B cell (primary cell): ENCODE data around the gene CRTC3. TPM values are rescaled to one million over a fixed set of nuclear protein-coding genes. Genes with fewer than 3 reads are reported as not detected.

Experiments used
- ATAC-seq: fragments of 200-7000 bp; cut with Tn5 transposase; one replicate; pipeline ENCODE4 v1.10.0; 2021; ENCODE audit warnings: low read depth, mild to moderate bottlenecking, moderate number of reproducible peaks, moderate library complexity
- CTCF ChIA-PET: fragments of 350-600 bp; sonication (Branson Sonifier 250); formaldehyde crosslinking; loops from one replicate; lab custom pipeline; 2021; ENCODE audit warnings: antibody characterized with exemption, inconsistent platforms; lab: Charles Lee
- POLR2A ChIA-PET: fragments of 350-600 bp; sonication (Branson Sonifier 250); formaldehyde crosslinking; loops from one replicate; lab custom pipeline; 2021; ENCODE audit warnings: antibody characterized with exemption; lab: Charles Lee
- DNase-seq: peaks from one replicate; pipeline ENCODE4 v3.0.0; 2013
- H2AFZ ChIP-seq: 2 replicates; pipeline ENCODE4 v1.6.1; 2012; ENCODE audit warnings: mild to moderate bottlenecking, low read depth, low read length; ENCODE audit not compliant: insufficient read depth, poor library complexity, severe bottlenecking
- H3K27ac ChIP-seq, 2 donors: 1 replicate in 1 of 2; 2 replicates in 1 of 2; pipeline ENCODE4 v1.5.1; 2012 to 2013; ENCODE audit warnings: low read length in 2 of 2, mild to moderate bottlenecking in 2 of 2, moderate library complexity in 1 of 2
- H3K27me3 ChIP-seq, 4 experiments: fragments of 200-600 bp in 1 of 4; sonication (generic) in 1 of 4; replicated peaks in 1 of 4; 1 replicate in 2 of 4; 2 replicates in 2 of 4; pipeline versions ENCODE4 v1.6.1 to v1.7.0; 2013 to 2016; ENCODE audit warnings: low read length in 3 of 4, mild to moderate bottlenecking in 2 of 4, mixed read lengths in 1 of 4, moderate library complexity in 1 of 4; ENCODE audit not compliant: insufficient read depth in 4 of 4, control insufficient read depth in 3 of 4; ENCODE audit errors: control extremely low read depth in 1 of 4
- H3K36me3 ChIP-seq, 2 experiments: replicated peaks in 1 of 2; 1 replicate in 1 of 2; 2 replicates in 1 of 2; pipeline versions ENCODE4 v1.6.1 to v1.7.1; 2013; ENCODE audit warnings: low read length in 1 of 2; ENCODE audit not compliant: insufficient read depth in 2 of 2, control insufficient read depth in 1 of 2; ENCODE audit errors: control extremely low read depth in 1 of 2, extremely low read depth in 1 of 2
- H3K4me1 ChIP-seq, 2 donors: fragments of 200-600 bp in 1 of 2; sonication (generic) in 1 of 2; 1 replicate in 1 of 2; 2 replicates in 1 of 2; pipeline versions ENCODE4 v1.5.1 to v1.6.1; 2013 to 2017; ENCODE audit warnings: low read length in 2 of 2; ENCODE audit not compliant: control insufficient read depth in 2 of 2, insufficient read depth in 2 of 2
- H3K4me2 ChIP-seq: replicated peaks from 2 replicates; pipeline ENCODE3; 2012; ENCODE audit warnings: mild to moderate bottlenecking, low read depth, low read length; ENCODE audit not compliant: poor library complexity, severe bottlenecking
- H3K4me3 ChIP-seq, 5 experiments: fragments of 200-600 bp in 1 of 5; sonication (generic) in 1 of 5; 1 replicate in 3 of 5; 2 replicates in 2 of 5; pipeline versions ENCODE4 v1.5.1 to v1.7.0; 2011 to 2016; ENCODE audit warnings: low read length in 4 of 5, mild to moderate bottlenecking in 4 of 5, low read depth in 2 of 5, control low read depth in 1 of 5, moderate library complexity in 1 of 5; ENCODE audit not compliant: insufficient read depth in 1 of 5; ENCODE audit errors: control extremely low read depth in 1 of 5, extremely low read depth in 1 of 5
- H3K79me2 ChIP-seq: fragments of 200-600 bp; sonication (generic); one replicate; pipeline ENCODE4 v1.6.0; 2016; ENCODE audit warnings: low read length; ENCODE audit not compliant: control insufficient read depth, insufficient read depth
- H3K9ac ChIP-seq: fragments of 200-600 bp; sonication (generic); 2 replicates; pipeline ENCODE4 v1.6.1; 2017; ENCODE audit warnings: mild to moderate bottlenecking, low read length, moderate library complexity
- H3K9me3 ChIP-seq, 3 donors: one replicate each; pipeline versions ENCODE4 v1.6.1 to v1.7.1; 2013; ENCODE audit warnings: low read length in 2 of 3; ENCODE audit not compliant: control insufficient read depth in 2 of 3, insufficient read depth in 1 of 3; ENCODE audit errors: control extremely low read depth in 1 of 3
- H4K20me1 ChIP-seq: 2 replicates; pipeline ENCODE4 v1.6.0; 2012; ENCODE audit warnings: mild to moderate bottlenecking, low read length; ENCODE audit not compliant: insufficient read depth, control insufficient read depth, poor library complexity, severe bottlenecking
- H3K27ac Mint-ChIP-seq: one replicate; pipeline ENCODE4 v1.8.0; 2021; ENCODE audit warnings: mixed read lengths
- H3K27me3 Mint-ChIP-seq: one replicate; pipeline ENCODE4 v1.8.0; 2021; ENCODE audit warnings: mixed read lengths
- H3K4me1 Mint-ChIP-seq: one replicate; pipeline ENCODE4 v1.8.0; 2021; ENCODE audit warnings: mixed read lengths
- H3K4me3 Mint-ChIP-seq: one replicate; pipeline ENCODE4 v1.8.0; 2021; ENCODE audit warnings: mixed read lengths
- H3K9me3 Mint-ChIP-seq: one replicate; pipeline ENCODE4 v1.8.0; 2022; ENCODE audit warnings: mixed read lengths; ENCODE audit not compliant: insufficient read depth
- EZH2 ChIP-seq: IDR thresholded peaks from 2 replicates; pipeline ENCODE4 v1.6.1; 2012; ENCODE audit warnings: borderline replicate concordance, low read depth, mild to moderate bottlenecking, moderate library complexity, low read length; ENCODE audit not compliant: insufficient read depth, poor library complexity, severe bottlenecking
- WGBS: methylation state at CpG from one replicate; pipeline ENCODE4 v1.1.5; 2013; ENCODE audit warnings: missing lambda C conversion rate; ENCODE audit not compliant: insufficient coverage; 5-methylcytosine and 5-hydroxymethylcytosine counted together
- intact Hi-C: fragments of 100-400 bp; cut with micrococcal nuclease; formaldehyde crosslinking; loops from one replicate; pipeline ENCODE4 v1.10.0; 2022
- polyA plus RNA-seq: library from polyadenylated mRNA; depleted of rRNA; stranded (reverse); fragments of >200 nt; gene quantifications from 2 replicates; pipeline ENCODE4 v1.2.3, GENCODE V29; 2012
- total RNA-seq, 2 donors: library from RNA; stranded (reverse); fragments of 120-200 nt in 1 of 2; gene quantifications; 1 replicate in 1 of 2; 2 replicates in 1 of 2; pipeline versions ENCODE4 v1.2.3 to v1.2.4, GENCODE V29; 2013 to 2022
- TF ChIP-seq, protein P1 (sequence below): fragments of 200-600 bp; IDR thresholded peaks from one replicate; pipeline ENCODE4 v1.8.0; 2022; ENCODE audit warnings: antibody characterized with exemption, mild to moderate bottlenecking

The CRTC3 gene
- total and polyA plus RNA-seq, 2 donors (not counting 1 experiment from before 2014, with no cell fraction given), result 34.7 to 95.8 TPM

DNA sequence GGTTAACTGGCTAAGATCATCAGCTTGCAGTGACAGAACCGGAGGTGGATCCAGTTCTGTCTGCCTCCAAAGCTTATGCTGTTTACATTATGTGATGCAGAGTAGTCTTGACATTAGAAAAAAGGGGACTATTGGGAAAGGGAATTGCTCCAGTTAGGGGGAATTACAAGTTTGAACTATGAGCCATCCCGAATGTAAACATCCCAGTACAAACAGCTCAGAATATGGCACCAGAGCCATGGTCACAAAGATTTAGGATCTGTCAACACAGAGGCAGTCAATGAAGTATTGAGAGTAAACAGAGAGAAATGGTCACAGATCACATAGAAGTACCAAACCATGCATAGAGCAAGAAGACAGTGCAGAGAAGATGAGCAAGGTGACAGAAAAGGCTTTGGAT, 39.8 kb upstream of the CRTC3 start:
- no peak for DNase-seq
- no peaks in the 10 kb centered on the region for H3K9me3 Mint-ChIP-seq
- H3K27me3 ChIP-seq, result no peaks in the 10 kb centered on the region
- peaks cover 37 to 89% of the 10 kb centered on the region in 2 experiments for H3K36me3 ChIP-seq
- H3K27ac ChIP-seq, result no peak overlapping the region
- no peaks in the 10 kb centered on the region for H3K27me3 Mint-ChIP-seq
- peaks cover 5% of the 10 kb centered on the region for H3K79me2 ChIP-seq
- 100% methylated on average over 1 of the region's 2 CpGs for WGBS
- no peaks in the 10 kb centered on the region for H3K9me3 ChIP-seq
- no peaks in the 10 kb centered on the region for H3K4me1 Mint-ChIP-seq
- no peak overlapping the region for H3K27ac Mint-ChIP-seq
- ChIA-PET POLR2A (no interaction called here), CTCF (interaction anchor here (1.0 to 2.4 kb wide), 4 partner anchors 8 to 170 kb away, joined by 3 to 7 read pairs (median 6); no protein-coding TSS in a partner anchor)
- H3K4me3 ChIP-seq, result no peak overlapping the region
- ATAC-seq, result no peak
- H3K4me1 ChIP-seq, result no peaks in the 10 kb centered on the region
- intact Hi-C loops, result no loop called here
- no peaks in the 10 kb centered on the region for H4K20me1 ChIP-seq
- H3K9ac ChIP-seq, result no peak overlapping the region
- no peak overlapping the region for H3K4me3 Mint-ChIP-seq
- no peak overlapping the region for H2AFZ ChIP-seq
- no peak for TF ChIP-seq EZH2
- TF ChIP-seq, protein P1, sequence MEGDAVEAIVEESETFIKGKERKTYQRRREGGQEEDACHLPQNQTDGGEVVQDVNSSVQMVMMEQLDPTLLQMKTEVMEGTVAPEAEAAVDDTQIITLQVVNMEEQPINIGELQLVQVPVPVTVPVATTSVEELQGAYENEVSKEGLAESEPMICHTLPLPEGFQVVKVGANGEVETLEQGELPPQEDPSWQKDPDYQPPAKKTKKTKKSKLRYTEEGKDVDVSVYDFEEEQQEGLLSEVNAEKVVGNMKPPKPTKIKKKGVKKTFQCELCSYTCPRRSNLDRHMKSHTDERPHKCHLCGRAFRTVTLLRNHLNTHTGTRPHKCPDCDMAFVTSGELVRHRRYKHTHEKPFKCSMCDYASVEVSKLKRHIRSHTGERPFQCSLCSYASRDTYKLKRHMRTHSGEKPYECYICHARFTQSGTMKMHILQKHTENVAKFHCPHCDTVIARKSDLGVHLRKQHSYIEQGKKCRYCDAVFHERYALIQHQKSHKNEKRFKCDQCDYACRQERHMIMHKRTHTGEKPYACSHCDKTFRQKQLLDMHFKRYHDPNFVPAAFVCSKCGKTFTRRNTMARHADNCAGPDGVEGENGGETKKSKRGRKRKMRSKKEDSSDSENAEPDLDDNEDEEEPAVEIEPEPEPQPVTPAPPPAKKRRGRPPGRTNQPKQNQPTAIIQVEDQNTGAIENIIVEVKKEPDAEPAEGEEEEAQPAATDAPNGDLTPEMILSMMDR, result no peak
- no peak overlapping the region for H3K4me2 ChIP-seq

- peaks cover 28 to 90% of the 10 kb centered on the region in 2 experiments for H3K36me3 ChIP-seq
- DNase-seq (no peak), ATAC-seq (no peak)
- no peak overlapping the region for H2AFZ ChIP-seq
- H4K20me1 ChIP-seq, result peaks cover 5% of the 10 kb centered on the region
- ChIA-PET CTCF (no interaction called here), POLR2A (no interaction called here)
- no peaks in the 10 kb centered on the region for H3K79me2 ChIP-seq
- no peaks in the 10 kb centered on the region for H3K27me3 Mint-ChIP-seq
- no peaks in the 10 kb centered on the region for H3K27me3 ChIP-seq
- H3K4me3 Mint-ChIP-seq, result no peak overlapping the region
- no peak overlapping the region for H3K4me3 ChIP-seq
- H3K27ac ChIP-seq, result no peak overlapping the region
- H3K9ac ChIP-seq, result no peak overlapping the region
- H3K9me3 Mint-ChIP-seq, result no peaks in the 10 kb centered on the region
- intact Hi-C loops, result no loop called here
- H3K4me1 Mint-ChIP-seq, result peaks cover 2% of the 10 kb centered on the region
- no peaks in the 10 kb centered on the region for H3K9me3 ChIP-seq
- TF ChIP-seq, protein P1, result no peak
- TF ChIP-seq EZH2, result no peak
- no peaks in the 10 kb centered on the region for H3K4me1 ChIP-seq
- peak overlapping the region; percentile 22 for H3K27ac Mint-ChIP-seq
- no peak overlapping the region for H3K4me2 ChIP-seq
Measured at GRCh38 chr15:90493647-90494046, 36.1 kb upstream of the CRTC3 start.
